Adipocyte (in vitro differentiated cells): ENCODE results near the gene CD2.

Experiments
- DNase-seq: peaks from one replicate; pipeline ENCODE4 v3.0.0-alpha.2; 2015; ENCODE audit warnings: low read depth
- H3K27me3 ChIP-seq: replicated peaks from 2 replicates; pipeline ENCODE4 v1.7.0; 2013; ENCODE audit warnings: mild to moderate bottlenecking, low read length, moderate library complexity; ENCODE audit not compliant: control insufficient read depth, insufficient read depth
- H3K36me3 ChIP-seq: 2 replicates; pipeline ENCODE4 v1.7.0; 2013; ENCODE audit warnings: low read length, mild to moderate bottlenecking, moderate library complexity; ENCODE audit not compliant: control insufficient read depth, insufficient read depth, severe bottlenecking
- H3K4me1 ChIP-seq: 2 replicates; pipeline ENCODE4 v1.7.0; 2013; ENCODE audit warnings: mild to moderate bottlenecking, low read length, moderate library complexity; ENCODE audit not compliant: control insufficient read depth, insufficient read depth
- H3K4me3 ChIP-seq: 2 replicates; pipeline ENCODE4 v1.7.0; 2013; ENCODE audit warnings: mild to moderate bottlenecking, low read length, moderate library complexity
- H3K9ac ChIP-seq: 2 replicates; pipeline ENCODE4 v1.7.0; 2013; ENCODE audit warnings: mild to moderate bottlenecking, low read length, moderate library complexity
- H3K9me3 ChIP-seq: 2 replicates; pipeline ENCODE4 v1.7.0; 2013; ENCODE audit warnings: mild to moderate bottlenecking, low read length, moderate library complexity; ENCODE audit not compliant: control insufficient read depth

Gene CD2

GRCh38 chr1:116763787-116764465 lies 9.7 kb downstream of the CD2 start:
- Histone ChIP-seq H3K27me3 (no peaks in the 10 kb centered on the region), H3K36me3 (no peaks in the 10 kb centered on the region), H3K9me3 (peaks cover 11% of the 10 kb centered on the region), H3K9ac (no peak overlapping the region), H3K4me3 (no peak overlapping the region), H3K4me1 (peaks cover 22% of the 10 kb centered on the region)
- peak; percentile 26 for DNase-seq

GRCh38 chr1:116764466-116764898 lies 10.3 kb downstream of the CD2 start:
- Histone ChIP-seq H3K4me1 (peaks cover 22% of the 10 kb centered on the region), H3K27me3 (no peaks in the 10 kb centered on the region), H3K4me3 (no peak overlapping the region), H3K36me3 (no peaks in the 10 kb centered on the region), H3K9me3 (peaks cover 11% of the 10 kb centered on the region), H3K9ac (no peak overlapping the region)
- DNase-seq: no peak

- Histone ChIP-seq H3K27me3 (no peaks in the 10 kb centered on the region), H3K4me1 (peaks cover 22% of the 10 kb centered on the region), H3K4me3 (no peak overlapping the region), H3K9ac (no peak overlapping the region), H3K36me3 (no peaks in the 10 kb centered on the region), H3K9me3 (peaks cover 11% of the 10 kb centered on the region)
- DNase-seq: no peak
These were observed 11.0 kb downstream of the CD2 start for GRCh38 chr1:116764906-116765862.

GRCh38 chr1:116765962-116766361 lies 11.7 kb downstream of the CD2 start:
- no peaks in the 10 kb centered on the region for H3K36me3 ChIP-seq
- H3K4me1 ChIP-seq: peaks cover 22% of the 10 kb centered on the region
- DNase-seq: peak; percentile 58
- H3K9me3 ChIP-seq: peaks cover 11% of the 10 kb centered on the region
- no peak overlapping the region for H3K9ac ChIP-seq
- peak overlapping the region; percentile 3 for H3K4me3 ChIP-seq
- no peaks in the 10 kb centered on the region for H3K27me3 ChIP-seq

- Histone ChIP-seq H3K9me3 (peaks cover 11% of the 10 kb centered on the region), H3K27me3 (no peaks in the 10 kb centered on the region), H3K9ac (no peak overlapping the region), H3K4me3 (peak overlapping the region; percentile 3), H3K36me3 (no peaks in the 10 kb centered on the region), H3K4me1 (peaks cover 22% of the 10 kb centered on the region)
- peak; percentile 47 for DNase-seq
These were observed 12.6 kb downstream of the CD2 start for GRCh38 chr1:116766616-116767469.

GRCh38 chr1:116767782-116768382 lies 13.7 kb downstream of the CD2 start:
- Histone ChIP-seq H3K4me3 (no peak overlapping the region), H3K9me3 (peaks cover 11% of the 10 kb centered on the region), H3K9ac (no peak overlapping the region), H3K36me3 (no peaks in the 10 kb centered on the region), H3K4me1 (peaks cover 26% of the 10 kb centered on the region), H3K27me3 (no peaks in the 10 kb centered on the region)
- DNase-seq: no peak

- Histone ChIP-seq H3K9ac (no peak overlapping the region), H3K4me1 (peaks cover 22% of the 10 kb centered on the region), H3K4me3 (no peak overlapping the region), H3K27me3 (no peaks in the 10 kb centered on the region), H3K9me3 (peaks cover 16% of the 10 kb centered on the region), H3K36me3 (no peaks in the 10 kb centered on the region)
- no peak for DNase-seq
These were observed 14.3 kb downstream of the CD2 start for GRCh38 chr1:116768416-116769103.

- no peaks in the 10 kb centered on the region for H3K27me3 ChIP-seq
- DNase-seq: no peak
These were observed 14.8 kb downstream of the CD2 start for GRCh38 chr1:116769104-116769452.

GRCh38 chr1:116769561-116769977 lies 15.3 kb downstream of the CD2 start:
- Histone ChIP-seq H3K9me3 (peaks cover 18% of the 10 kb centered on the region), H3K4me1 (peaks cover 19% of the 10 kb centered on the region), H3K36me3 (no peaks in the 10 kb centered on the region), H3K27me3 (no peaks in the 10 kb centered on the region), H3K9ac (no peak overlapping the region), H3K4me3 (no peak overlapping the region)
- no peak for DNase-seq

More at GRCh38 chr1:116769104-116769452, 14.8 kb downstream of the CD2 start:
- Histone ChIP-seq H3K4me3 (no peak overlapping the region), H3K9ac (no peak overlapping the region), H3K9me3 (peaks cover 18% of the 10 kb centered on the region), H3K4me1 (peaks cover 19% of the 10 kb centered on the region), H3K36me3 (no peaks in the 10 kb centered on the region)

- Histone ChIP-seq H3K27me3 (no peaks in the 10 kb centered on the region), H3K4me3 (no peak overlapping the region), H3K9ac (no peak overlapping the region), H3K36me3 (no peaks in the 10 kb centered on the region), H3K9me3 (peaks cover 18% of the 10 kb centered on the region), H3K4me1 (peaks cover 19% of the 10 kb centered on the region)
- no peak for DNase-seq
These were observed 15.8 kb downstream of the CD2 start for GRCh38 chr1:116769994-116770393.
